HepG2 (cell line): Measurements from ENCODE around the gene PHTF2. TPM values are rescaled to one million over a fixed set of nuclear protein-coding genes. Genes with fewer than 3 reads are reported as not detected.

ENCODE experiments used
- AHR ChIP-seq: IDR thresholded peaks from 2 replicates; pipeline ENCODE4 v1.6.1; 2018; ENCODE audit warnings: missing genetic modification reagents, missing compliant biosample characterization
- ATAD3A ChIP-seq: sonication (generic); formaldehyde crosslinking; IDR thresholded peaks from 2 replicates; pipeline ENCODE4 v1.4.0; 2020; ENCODE audit warnings: missing genetic modification reagents
- CCAR2 ChIP-seq: fragments of 200-400 bp; formaldehyde crosslinking; optimal IDR thresholded peaks from 2 replicates; pipeline ENCODE3; 2018; ENCODE audit warnings: low read depth, mild to moderate bottlenecking, low read length, moderate library complexity
- DMAP1 ChIP-seq: IDR thresholded peaks from 2 replicates; pipeline ENCODE4 v1.6.1; 2016
- EZH2 ChIP-seq: conservative IDR thresholded peaks from 2 replicates; pipeline ENCODE4 v1.6.1; 2012; ENCODE audit warnings: mild to moderate bottlenecking, low read depth, low read length, moderate library complexity
- IRX3 ChIP-seq: sonication (generic); formaldehyde crosslinking; IDR thresholded peaks from 2 replicates; pipeline ENCODE4 v1.8.1; 2023; ENCODE audit warnings: mild to moderate bottlenecking, low read depth, missing genetic modification reagents, borderline replicate concordance
- KLF13 ChIP-seq: sonication (generic); formaldehyde crosslinking; IDR thresholded peaks from 2 replicates; pipeline ENCODE4 v1.4.0; 2020; ENCODE audit warnings: mild to moderate bottlenecking, missing genetic modification reagents
- MXD4 ChIP-seq: IDR thresholded peaks from 2 replicates; pipeline ENCODE4 v1.6.1; 2016; ENCODE audit warnings: mild to moderate bottlenecking, missing biosample characterization, missing genetic modification reagents
- PAF1 ChIP-seq: IDR thresholded peaks from 2 replicates; pipeline ENCODE4 v1.6.1; 2016; ENCODE audit warnings: missing genetic modification reagents, missing compliant biosample characterization
- PHF8 ChIP-seq: sonication (generic); formaldehyde crosslinking; IDR thresholded peaks from 2 replicates; pipeline ENCODE4 v1.5.0; 2020; ENCODE audit warnings: missing genetic modification reagents
- THAP11 ChIP-seq: IDR thresholded peaks from 2 replicates; pipeline ENCODE4 v1.6.1; 2016; ENCODE audit warnings: missing biosample characterization, missing genetic modification reagents
- ZBTB20 ChIP-seq: sonication (generic); formaldehyde crosslinking; IDR thresholded peaks from 2 replicates; pipeline ENCODE4 v1.8.1; 2023; ENCODE audit warnings: missing genetic modification reagents, low read depth, mild to moderate bottlenecking, borderline replicate concordance
- ZFY ChIP-seq: sonication (generic); formaldehyde crosslinking; IDR thresholded peaks from 2 replicates; pipeline ENCODE4 v1.4.0; 2020; ENCODE audit warnings: missing genetic modification reagents
- ZNF10 ChIP-seq: sonication (generic); formaldehyde crosslinking; IDR thresholded peaks from 2 replicates; pipeline ENCODE4 v1.4.0; 2020; ENCODE audit warnings: mild to moderate bottlenecking, low read depth, missing genetic modification reagents, borderline replicate concordance
- ZNF430 ChIP-seq: sonication (generic); formaldehyde crosslinking; IDR thresholded peaks from 2 replicates; pipeline ENCODE4 v1.9.0; 2021; ENCODE audit warnings: mild to moderate bottlenecking, missing genetic modification reagents
- ZNF446 ChIP-seq: sonication (generic); formaldehyde crosslinking; IDR thresholded peaks from 2 replicates; pipeline ENCODE4 v1.5.0; 2020; ENCODE audit warnings: mild to moderate bottlenecking, missing genetic modification reagents
- ZNF607 ChIP-seq: sonication (generic); formaldehyde crosslinking; IDR thresholded peaks from 2 replicates; pipeline ENCODE4 v1.5.1; 2020; ENCODE audit warnings: missing genetic modification reagents, mild to moderate bottlenecking, borderline replicate concordance
- ZNF678 ChIP-seq: sonication (generic); formaldehyde crosslinking; IDR thresholded peaks from 2 replicates; pipeline ENCODE4 v1.4.0; 2020; ENCODE audit warnings: mild to moderate bottlenecking, missing genetic modification reagents
- ZNF773 ChIP-seq: sonication (generic); formaldehyde crosslinking; IDR thresholded peaks from 2 replicates; pipeline ENCODE4 v1.4.0; 2020; ENCODE audit warnings: missing genetic modification reagents, borderline replicate concordance
- ZNF891 ChIP-seq: sonication (generic); formaldehyde crosslinking; IDR thresholded peaks from 2 replicates; pipeline ENCODE4 v1.5.0; 2020; ENCODE audit warnings: mild to moderate bottlenecking, missing genetic modification reagents
- polyA plus RNA-seq, 8 experiments: library from polyadenylated mRNA; depleted of rRNA in 3 of 8; stranded (reverse) in 7 of 8; unstranded in 1 of 8; fragments of >200 nt; fragmentation: Illumina TruSeq in 4 of 8; extraction: Trizol in 4 of 8; gene quantifications; 2 replicates each; pipeline versions ENCODE4 v1.2.1 to v1.2.3, GENCODE V29; 2011 to 2016; ENCODE audit warnings: low read depth in 4 of 8, missing spikeins in 1 of 8, mixed read lengths in 1 of 8; ENCODE audit not compliant: insufficient read depth in 1 of 8
- total RNA-seq, 5 experiments: library from RNA; depleted of rRNA; stranded (reverse); fragments of >200 nt; fragmentation: Illumina TruSeq; extraction: Trizol; gene quantifications; 2 replicates each; pipeline ENCODE4 v1.2.3, GENCODE V29; 2016; ENCODE audit warnings: low read depth in 1 of 5
- TF ChIP-seq, protein P1 (sequence below): sonication (generic); formaldehyde crosslinking; IDR thresholded peaks from 2 replicates; pipeline ENCODE4 v1.4.0; 2020; ENCODE audit warnings: mild to moderate bottlenecking, missing genetic modification reagents, borderline replicate concordance
- TF ChIP-seq, protein P2 (sequence below): IDR thresholded peaks from 2 replicates; pipeline ENCODE4 v1.6.1; 2012; ENCODE audit warnings: inconsistent platforms
- TF ChIP-seq, protein P3 (sequence below): sonication (generic); formaldehyde crosslinking; IDR thresholded peaks from 2 replicates; pipeline ENCODE4 v1.8.0; 2022; ENCODE audit warnings: missing genetic modification reagents, mild to moderate bottlenecking, borderline replicate concordance
- TF ChIP-seq, protein P4 (sequence below): sonication (generic); formaldehyde crosslinking; IDR thresholded peaks from 2 replicates; pipeline ENCODE4 v1.4.0; 2020; ENCODE audit warnings: missing genetic modification reagents, low read depth, mild to moderate bottlenecking, borderline replicate concordance

PHTF2 gene
- total and polyA plus RNA-seq, 2 of the 13 experiments (the other 11 are each of a cell fraction or from before 2014, with no cell fraction given), result 7.4 to 10.2 TPM

DNA sequence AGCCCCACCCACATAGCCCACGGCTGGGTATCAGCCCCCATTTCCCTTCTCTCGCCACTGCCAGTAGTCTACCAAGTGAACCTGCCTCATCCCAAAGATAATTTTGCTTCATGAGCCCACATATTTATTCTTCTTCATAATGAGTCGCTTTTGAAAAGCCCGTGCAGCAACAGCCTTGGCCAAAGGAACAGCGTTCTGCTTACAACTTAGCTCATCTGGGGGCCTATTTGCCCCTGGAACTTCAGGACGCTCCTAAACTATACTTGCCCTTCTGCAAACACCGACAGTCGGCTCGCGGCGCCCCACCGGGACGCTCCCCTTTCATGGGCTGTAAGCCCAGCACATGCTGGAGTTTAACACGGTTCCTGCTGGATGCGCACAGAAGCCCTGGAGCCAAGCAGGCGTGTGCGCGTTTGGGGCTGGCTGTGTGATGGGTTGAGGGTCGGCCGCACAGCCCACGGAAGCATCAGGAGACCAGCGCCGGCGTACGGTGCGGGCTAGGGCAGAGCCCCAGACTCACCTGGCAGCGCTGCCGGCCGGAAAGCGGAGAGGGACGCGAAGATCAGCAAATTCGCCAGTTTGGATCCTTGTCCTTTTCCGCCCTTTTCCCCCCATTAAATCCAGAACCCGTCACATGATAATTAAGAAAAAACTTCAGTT, 709 bp upstream of the PHTF2 start (continued):
- TF ChIP-seq, protein P1, sequence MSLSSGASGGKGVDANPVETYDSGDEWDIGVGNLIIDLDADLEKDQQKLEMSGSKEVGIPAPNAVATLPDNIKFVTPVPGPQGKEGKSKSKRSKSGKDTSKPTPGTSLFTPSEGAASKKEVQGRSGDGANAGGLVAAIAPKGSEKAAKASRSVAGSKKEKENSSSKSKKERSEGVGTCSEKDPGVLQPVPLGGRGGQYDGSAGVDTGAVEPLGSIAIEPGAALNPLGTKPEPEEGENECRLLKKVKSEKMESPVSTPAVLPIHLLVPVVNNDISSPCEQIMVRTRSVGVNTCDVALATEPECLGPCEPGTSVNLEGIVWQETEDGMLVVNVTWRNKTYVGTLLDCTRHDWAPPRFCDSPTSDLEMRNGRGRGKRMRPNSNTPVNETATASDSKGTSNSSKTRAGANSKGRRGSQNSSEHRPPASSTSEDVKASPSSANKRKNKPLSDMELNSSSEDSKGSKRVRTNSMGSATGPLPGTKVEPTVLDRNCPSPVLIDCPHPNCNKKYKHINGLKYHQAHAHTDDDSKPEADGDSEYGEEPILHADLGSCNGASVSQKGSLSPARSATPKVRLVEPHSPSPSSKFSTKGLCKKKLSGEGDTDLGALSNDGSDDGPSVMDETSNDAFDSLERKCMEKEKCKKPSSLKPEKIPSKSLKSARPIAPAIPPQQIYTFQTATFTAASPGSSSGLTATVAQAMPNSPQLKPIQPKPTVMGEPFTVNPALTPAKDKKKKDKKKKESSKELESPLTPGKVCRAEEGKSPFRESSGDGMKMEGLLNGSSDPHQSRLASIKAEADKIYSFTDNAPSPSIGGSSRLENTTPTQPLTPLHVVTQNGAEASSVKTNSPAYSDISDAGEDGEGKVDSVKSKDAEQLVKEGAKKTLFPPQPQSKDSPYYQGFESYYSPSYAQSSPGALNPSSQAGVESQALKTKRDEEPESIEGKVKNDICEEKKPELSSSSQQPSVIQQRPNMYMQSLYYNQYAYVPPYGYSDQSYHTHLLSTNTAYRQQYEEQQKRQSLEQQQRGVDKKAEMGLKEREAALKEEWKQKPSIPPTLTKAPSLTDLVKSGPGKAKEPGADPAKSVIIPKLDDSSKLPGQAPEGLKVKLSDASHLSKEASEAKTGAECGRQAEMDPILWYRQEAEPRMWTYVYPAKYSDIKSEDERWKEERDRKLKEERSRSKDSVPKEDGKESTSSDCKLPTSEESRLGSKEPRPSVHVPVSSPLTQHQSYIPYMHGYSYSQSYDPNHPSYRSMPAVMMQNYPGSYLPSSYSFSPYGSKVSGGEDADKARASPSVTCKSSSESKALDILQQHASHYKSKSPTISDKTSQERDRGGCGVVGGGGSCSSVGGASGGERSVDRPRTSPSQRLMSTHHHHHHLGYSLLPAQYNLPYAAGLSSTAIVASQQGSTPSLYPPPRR (CRISPR knock-in tag), result peak; percentile 29; the same call in 1 of the 2 replicates
- TF ChIP-seq CCAR2 (no peak), AHR (CRISPR knock-in tag) (0 out of 2 replicates have a peak, but pooled peaks have one; percentile 46), ZNF10 (0 out of 2 replicates have a peak, but pooled peaks have one; percentile 63), KLF13 (0 out of 2 replicates have a peak, but pooled peaks have one; percentile 57), ZNF773 (CRISPR knock-in tag) (0 out of 2 replicates have a peak, but pooled peaks have one; percentile 13), THAP11 (CRISPR knock-in tag) (peak; percentile 8; the same call in 1 of the 2 replicates), ZNF891 (CRISPR knock-in tag) (no peak), ZFY (CRISPR knock-in tag) (peak; percentile 65), ZNF678 (CRISPR knock-in tag) (peak; percentile 93; the same call in 1 of the 2 replicates), PHF8 (CRISPR knock-in tag) (peak; percentile 73), ZNF607 (CRISPR knock-in tag) (0 out of 2 replicates have a peak, but pooled peaks have one; percentile 60), IRX3 (CRISPR knock-in tag) (0 out of 2 replicates have a peak, but pooled peaks have one; percentile 2), ZNF430 (CRISPR knock-in tag) (peak; percentile 64; the same call in 1 of the 2 replicates), DMAP1 (CRISPR knock-in tag) (0 out of 2 replicates have a peak, but pooled peaks have one; percentile 12), ZBTB20 (CRISPR knock-in tag) (no peak), ZNF446 (0 out of 2 replicates have a peak, but pooled peaks have one; percentile 7), EZH2 (no peak), MXD4 (0 out of 2 replicates have a peak, but pooled peaks have one; percentile 37), PAF1 (CRISPR knock-in tag) (no peak), ATAD3A (CRISPR knock-in tag) (0 out of 2 replicates have a peak, but pooled peaks have one; percentile 23)
- TF ChIP-seq, protein P2, sequence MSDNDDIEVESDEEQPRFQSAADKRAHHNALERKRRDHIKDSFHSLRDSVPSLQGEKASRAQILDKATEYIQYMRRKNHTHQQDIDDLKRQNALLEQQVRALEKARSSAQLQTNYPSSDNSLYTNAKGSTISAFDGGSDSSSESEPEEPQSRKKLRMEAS, result peak; percentile 46; the same call in 1 of the 2 replicates
- TF ChIP-seq, protein P3, sequence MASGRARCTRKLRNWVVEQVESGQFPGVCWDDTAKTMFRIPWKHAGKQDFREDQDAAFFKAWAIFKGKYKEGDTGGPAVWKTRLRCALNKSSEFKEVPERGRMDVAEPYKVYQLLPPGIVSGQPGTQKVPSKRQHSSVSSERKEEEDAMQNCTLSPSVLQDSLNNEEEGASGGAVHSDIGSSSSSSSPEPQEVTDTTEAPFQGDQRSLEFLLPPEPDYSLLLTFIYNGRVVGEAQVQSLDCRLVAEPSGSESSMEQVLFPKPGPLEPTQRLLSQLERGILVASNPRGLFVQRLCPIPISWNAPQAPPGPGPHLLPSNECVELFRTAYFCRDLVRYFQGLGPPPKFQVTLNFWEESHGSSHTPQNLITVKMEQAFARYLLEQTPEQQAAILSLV, result peak; percentile 63; the same call in 1 of the 2 replicates
- TF ChIP-seq, protein P4, sequence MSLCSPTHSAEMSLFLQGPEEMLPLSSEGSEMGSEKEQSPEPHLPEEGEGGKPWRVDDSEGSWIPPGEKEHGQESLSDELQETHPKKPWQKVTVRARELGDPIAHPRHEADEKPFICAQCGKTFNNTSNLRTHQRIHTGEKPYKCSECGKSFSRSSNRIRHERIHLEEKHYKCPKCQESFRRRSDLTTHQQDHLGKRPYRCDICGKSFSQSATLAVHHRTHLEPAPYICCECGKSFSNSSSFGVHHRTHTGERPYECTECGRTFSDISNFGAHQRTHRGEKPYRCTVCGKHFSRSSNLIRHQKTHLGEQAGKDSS (CRISPR knock-in tag), result peak; percentile 72; the same call in 1 of the 2 replicates
